ENCODE measurements around the gene ROR1. TPM values are rescaled to one million over a fixed set of nuclear protein-coding genes. Genes with fewer than 3 reads are reported as not detected.

The ROR1 gene
- total and polyA plus RNA-seq, 2 experiments from 2014 or later: 27.6 to 47.8 TPM

- H3K36me3 ChIP-seq: peaks cover 15% of the 10 kb centered on the region
- TF ChIP-seq CTCF (IDR thresholded peaks at IDR 0.05; ENCODE audit: low read depth, low read length): no peak
- DNase-seq (ENCODE audit: low read depth in 1 of 2, low spot score in 1 of 2): no peak
- H3K9me3 ChIP-seq (ENCODE audit: low read depth): no peaks in the 10 kb centered on the region
- no peaks in the 10 kb centered on the region for H3K27me3 ChIP-seq
- H3K4me3 ChIP-seq: no peak overlapping the region
- H3K27ac ChIP-seq: no peak overlapping the region
- peaks cover 21% of the 10 kb centered on the region for H3K4me1 ChIP-seq (ENCODE audit: low read depth)
Observed at GRCh38 chr1:64162804-64163203, 389.0 kb downstream of the ROR1 start.

GRCh38 chr1:64163431-64163830 is 389.6 kb downstream of the ROR1 start:
- Histone ChIP-seq H3K36me3 (peaks cover 15% of the 10 kb centered on the region), H3K9me3 (ENCODE audit: low read depth) (no peaks in the 10 kb centered on the region), H3K4me1 (ENCODE audit: low read depth) (peaks cover 21% of the 10 kb centered on the region), H3K4me3 (no peak overlapping the region), H3K27me3 (no peaks in the 10 kb centered on the region), H3K27ac (no peak overlapping the region)
- TF ChIP-seq CTCF (IDR thresholded peaks at IDR 0.05; ENCODE audit: low read depth, low read length): no peak
- DNase-seq (ENCODE audit: low read depth in 1 of 2, low spot score in 1 of 2): no peak

GRCh38 chr1:64163970-64164369 is 390.2 kb downstream of the ROR1 start:
- H3K4me3 ChIP-seq: no peak overlapping the region
- H3K27ac ChIP-seq: no peak overlapping the region
- peaks cover 21% of the 10 kb centered on the region for H3K4me1 ChIP-seq (ENCODE audit: low read depth)
- no peaks in the 10 kb centered on the region for H3K27me3 ChIP-seq
- DNase-seq (ENCODE audit: low read depth in 1 of 2, low spot score in 1 of 2): peak in 1 of 2 donors; percentile 68
- TF ChIP-seq CTCF (IDR thresholded peaks at IDR 0.05; ENCODE audit: low read depth, low read length): peak; percentile 66
- H3K36me3 ChIP-seq: peaks cover 14% of the 10 kb centered on the region
- H3K9me3 ChIP-seq (ENCODE audit: low read depth): no peaks in the 10 kb centered on the region

- TF ChIP-seq CTCF (IDR thresholded peaks at IDR 0.05; ENCODE audit: low read depth, low read length): no peak
- Histone ChIP-seq H3K9me3 (ENCODE audit: low read depth) (no peaks in the 10 kb centered on the region), H3K27me3 (no peaks in the 10 kb centered on the region), H3K36me3 (no peaks in the 10 kb centered on the region), H3K4me3 (no peak overlapping the region), H3K4me1 (ENCODE audit: low read depth) (peaks cover 19% of the 10 kb centered on the region), H3K27ac (no peak overlapping the region)
- DNase-seq (ENCODE audit: low read depth in 1 of 2, low spot score in 1 of 2): no peak
Observed at GRCh38 chr1:64166629-64167028, 392.8 kb downstream of the ROR1 start.

- peak in 1 of 2 donors; percentile 45 for DNase-seq (ENCODE audit: low read depth in 1 of 2, low spot score in 1 of 2)
- H3K27ac ChIP-seq: no peak overlapping the region
Observed at GRCh38 chr1:64167176-64167575, 393.4 kb downstream of the ROR1 start.

More at GRCh38 chr1:64167176-64167575, 393.4 kb downstream of the ROR1 start:
- H3K4me1 ChIP-seq (ENCODE audit: low read depth): peaks cover 20% of the 10 kb centered on the region
- H3K4me3 ChIP-seq: no peak overlapping the region
- H3K9me3 ChIP-seq (ENCODE audit: low read depth): no peaks in the 10 kb centered on the region
- no peaks in the 10 kb centered on the region for H3K36me3 ChIP-seq
- TF ChIP-seq CTCF (IDR thresholded peaks at IDR 0.05; ENCODE audit: low read depth, low read length): no peak
- H3K27me3 ChIP-seq: no peaks in the 10 kb centered on the region
